ENCODE results near the gene CFAP99. TPM values are rescaled to one million over a fixed set of nuclear protein-coding genes. Genes with fewer than 3 reads are reported as not detected.
A peak's percentile ranks its signal among the peaks of the same experiment; 100 is the strongest.

CFAP99 gene
- total and polyA plus RNA-seq, 9 of the 15 experiments (the other 6 are each of a cell fraction or from before 2014, with no cell fraction given): 0.07 to 0.18 (median 0.09) TPM; not detected in 6

DNA sequence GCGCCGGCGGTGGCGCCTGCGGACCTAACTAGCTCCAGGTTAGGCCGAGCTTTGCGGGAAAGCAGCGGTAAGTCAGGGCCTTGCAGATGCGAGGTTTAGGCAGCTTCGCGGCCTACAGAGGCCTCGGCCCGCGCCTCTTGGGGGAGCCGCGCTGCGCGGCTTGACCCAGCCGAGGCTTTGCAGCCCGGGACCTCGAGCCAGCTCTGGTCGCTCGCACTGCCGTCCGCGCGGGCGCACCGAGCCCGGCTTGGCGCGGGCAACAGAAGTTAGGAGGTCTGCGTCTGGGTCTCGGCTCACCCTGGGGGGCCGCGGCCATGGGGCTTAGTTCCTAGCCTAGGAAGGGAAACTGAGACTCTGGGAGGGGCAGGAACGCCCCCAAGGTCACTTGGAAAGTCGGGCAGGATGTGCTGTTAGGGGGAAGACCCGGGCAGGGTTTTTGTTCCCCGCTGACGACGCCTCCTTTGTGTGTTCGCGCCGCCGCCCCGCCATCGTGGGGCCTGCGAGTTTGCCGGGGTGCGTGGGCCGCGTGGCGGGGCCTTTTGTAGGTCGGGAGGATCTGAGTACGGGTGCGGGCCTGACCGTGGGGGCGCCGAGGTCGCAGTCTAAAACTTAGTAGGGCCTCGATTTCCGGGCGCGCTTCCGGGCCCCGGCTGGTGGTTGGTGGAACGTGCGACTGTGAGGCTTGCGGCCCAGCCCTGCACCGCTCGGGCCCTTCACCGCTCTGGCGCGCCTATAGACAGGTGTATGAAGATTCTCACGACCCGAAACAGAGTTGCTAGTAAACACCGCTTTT lies 50.6 kb downstream of the CFAP99 start (continued):
- TF ChIP-seq PATZ1 (CRISPR knock-in tag; IDR thresholded peaks at IDR 0.05; ENCODE audit: borderline replicate concordance): no peak
- 0 out of 2 replicates have a peak, but pooled peaks have one; percentile 35 for TF ChIP-seq PRMT5 (CRISPR knock-in tag; IDR thresholded peaks at IDR 0.05)
- TF ChIP-seq ZBTB7A (IDR thresholded peaks at IDR 0.05; ENCODE audit: borderline replicate concordance, control insufficient read depth, low read depth, low read length): peak; percentile 49; the same call in 1 of the 2 replicates
- no peak for TF ChIP-seq TRIM25 (IDR thresholded peaks at IDR 0.05; ENCODE audit: borderline replicate concordance)
- no peak for TF ChIP-seq KHSRP (IDR thresholded peaks at IDR 0.05)
- TF ChIP-seq RFX5 (IDR thresholded peaks at IDR 0.05; ENCODE audit: low read depth, low read length): no peak
- TF ChIP-seq, protein P1, sequence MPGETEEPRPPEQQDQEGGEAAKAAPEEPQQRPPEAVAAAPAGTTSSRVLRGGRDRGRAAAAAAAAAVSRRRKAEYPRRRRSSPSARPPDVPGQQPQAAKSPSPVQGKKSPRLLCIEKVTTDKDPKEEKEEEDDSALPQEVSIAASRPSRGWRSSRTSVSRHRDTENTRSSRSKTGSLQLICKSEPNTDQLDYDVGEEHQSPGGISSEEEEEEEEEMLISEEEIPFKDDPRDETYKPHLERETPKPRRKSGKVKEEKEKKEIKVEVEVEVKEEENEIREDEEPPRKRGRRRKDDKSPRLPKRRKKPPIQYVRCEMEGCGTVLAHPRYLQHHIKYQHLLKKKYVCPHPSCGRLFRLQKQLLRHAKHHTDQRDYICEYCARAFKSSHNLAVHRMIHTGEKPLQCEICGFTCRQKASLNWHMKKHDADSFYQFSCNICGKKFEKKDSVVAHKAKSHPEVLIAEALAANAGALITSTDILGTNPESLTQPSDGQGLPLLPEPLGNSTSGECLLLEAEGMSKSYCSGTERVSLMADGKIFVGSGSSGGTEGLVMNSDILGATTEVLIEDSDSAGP (CRISPR knock-in tag; IDR thresholded peaks at IDR 0.05): no peak
- peak; percentile 37 for TF ChIP-seq TAF9B (IDR thresholded peaks at IDR 0.05; ENCODE audit: partially characterized antibody)
- TF ChIP-seq, protein P2, sequence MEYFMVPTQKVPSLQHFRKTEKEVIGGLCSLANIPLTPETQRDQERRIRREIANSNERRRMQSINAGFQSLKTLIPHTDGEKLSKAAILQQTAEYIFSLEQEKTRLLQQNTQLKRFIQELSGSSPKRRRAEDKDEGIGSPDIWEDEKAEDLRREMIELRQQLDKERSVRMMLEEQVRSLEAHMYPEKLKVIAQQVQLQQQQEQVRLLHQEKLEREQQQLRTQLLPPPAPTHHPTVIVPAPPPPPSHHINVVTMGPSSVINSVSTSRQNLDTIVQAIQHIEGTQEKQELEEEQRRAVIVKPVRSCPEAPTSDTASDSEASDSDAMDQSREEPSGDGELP (CRISPR knock-in tag; IDR thresholded peaks at IDR 0.05; ENCODE audit: borderline replicate concordance): peak; percentile 47
- TF ChIP-seq NR2C2 (CRISPR knock-in tag; IDR thresholded peaks at IDR 0.05): peak; percentile 35; the same call in 1 of the 2 replicates
- peak; percentile 85; the same call in 1 of the 2 replicates for TF ChIP-seq NR2C2 (tag; IDR thresholded peaks at IDR 0.05)
- no peak for TF ChIP-seq ZBED1 (IDR thresholded peaks at IDR 0.05)
- 0 out of 2 replicates have a peak, but pooled peaks have one; percentile 27 for TF ChIP-seq ZBTB43 (CRISPR knock-in tag; IDR thresholded peaks at IDR 0.05)
- 0 out of 2 replicates have a peak, but pooled peaks have one; percentile 2 for TF ChIP-seq HCFC1 (IDR thresholded peaks at IDR 0.05; ENCODE audit: low read depth, low read length)

Data from K562 (cell line).